ENCODE measurements around the gene MCC.
A peak's percentile ranks its signal among the peaks of the same experiment; 100 is the strongest.

The MCC gene

GRCh38 chr5:113336975-113337374 is 151.3 kb downstream of the MCC start:
- in situ Hi-C loops (cut with MboI; ENCODE audit: low sequenced_read_pairs, unreplicated experiment): loop anchor here (25.0 kb wide), 2 partner anchors 175 to 275 kb away; partner anchors contain the start of gene YTHDC2
- no peak for DNase-seq (ENCODE audit: low spot score)
- no peak for TF ChIP-seq CTCF (IDR thresholded peaks at IDR 0.05; ENCODE audit: borderline replicate concordance, control extremely low read depth, extremely low read depth, insufficient read depth, missing control alignments)

- in situ Hi-C loops (cut with MboI; ENCODE audit: low sequenced_read_pairs, unreplicated experiment): loop anchor here (25.0 kb wide), 2 partner anchors 179 to 279 kb away; partner anchors contain the start of gene YTHDC2
- no peak for TF ChIP-seq CTCF (IDR thresholded peaks at IDR 0.05; ENCODE audit: borderline replicate concordance, control extremely low read depth, extremely low read depth, insufficient read depth, missing control alignments)
- DNase-seq (ENCODE audit: low spot score): no peak
Measured at GRCh38 chr5:113333411-113333810, 154.8 kb downstream of the MCC start.

- TF ChIP-seq CTCF (IDR thresholded peaks at IDR 0.05; ENCODE audit: borderline replicate concordance, control extremely low read depth, extremely low read depth, insufficient read depth, missing control alignments): no peak
- DNase-seq (ENCODE audit: low spot score): no peak
- in situ Hi-C loops (cut with MboI; ENCODE audit: low sequenced_read_pairs, unreplicated experiment): loop anchor here (25.0 kb wide), 2 partner anchors 181 to 281 kb away; partner anchors contain the start of gene YTHDC2
Measured at GRCh38 chr5:113331209-113331551, 157.1 kb downstream of the MCC start.

GRCh38 chr5:113330533-113331208 is 157.6 kb downstream of the MCC start:
- in situ Hi-C loops (cut with MboI; ENCODE audit: low sequenced_read_pairs, unreplicated experiment): loop anchor here (25.0 kb wide), 2 partner anchors 182 to 282 kb away; partner anchors contain the start of gene YTHDC2
- DNase-seq (ENCODE audit: low spot score): peak; percentile 37
- TF ChIP-seq CTCF (IDR thresholded peaks at IDR 0.05; ENCODE audit: borderline replicate concordance, control extremely low read depth, extremely low read depth, insufficient read depth, missing control alignments): no peak

- no peak for TF ChIP-seq CTCF (IDR thresholded peaks at IDR 0.05; ENCODE audit: borderline replicate concordance, control extremely low read depth, extremely low read depth, insufficient read depth, missing control alignments)
- DNase-seq (ENCODE audit: low spot score): no peak
- in situ Hi-C loops (cut with MboI; ENCODE audit: low sequenced_read_pairs, unreplicated experiment): loop anchor here (25.0 kb wide), 2 partner anchors 182 to 282 kb away; partner anchors contain the start of gene YTHDC2
Measured at GRCh38 chr5:113329981-113330380, 158.3 kb downstream of the MCC start.

GRCh38 chr5:113325054-113325453 is 163.2 kb downstream of the MCC start:
- in situ Hi-C loops (cut with MboI; ENCODE audit: low sequenced_read_pairs, unreplicated experiment): loop anchor here (25.0 kb wide), 2 partner anchors 187 to 287 kb away; partner anchors contain the start of gene YTHDC2
- no peak for DNase-seq (ENCODE audit: low spot score)
- TF ChIP-seq CTCF (IDR thresholded peaks at IDR 0.05; ENCODE audit: borderline replicate concordance, control extremely low read depth, extremely low read depth, insufficient read depth, missing control alignments): no peak

Data from GM13976 (cell line).